T-helper 9 cell (primary cell): ENCODE results near the gene IL1RL2.

Experiments used
- DNase-seq: peaks from one replicate; pipeline ENCODE4 v3.0.0-alpha.2; 2020
- total RNA-seq, 2 donors: gene quantifications; one replicate each; lab custom pipeline; 2026; lab: John Stamatoyannopoulos, UW

Gene IL1RL2
- 0 to 0.63 reads per million in 2 donors for total RNA-seq

GRCh38 chr2:102186791-102187495 is at the start of gene IL1RL2:
Gene IL1RL2, plus strand, starts transcription at chr2:102187023. Its CDS starts 845 bp downstream, at chr2:102187868.
- DNase-seq: no peak

DNA sequence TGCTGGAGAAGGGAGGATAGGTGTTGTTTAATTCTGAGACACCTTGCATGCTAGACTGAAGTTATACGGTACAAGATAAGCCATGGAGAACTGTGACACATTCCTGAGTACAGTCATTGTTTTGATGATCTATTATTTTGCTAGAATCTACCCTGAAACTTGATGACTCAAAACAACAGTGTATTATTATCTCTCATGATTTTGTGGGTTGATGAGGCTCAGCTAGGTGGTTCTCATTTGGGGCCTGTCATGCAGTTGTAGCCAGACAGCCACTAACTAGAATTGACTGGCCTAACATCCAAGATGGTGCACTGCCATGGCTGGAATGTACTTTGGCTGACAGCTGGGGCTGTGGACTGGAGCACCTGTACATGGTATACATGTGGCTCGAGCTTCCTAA is 49.7 kb upstream of the IL1RL2 start:
- no peak for DNase-seq

GRCh38 chr2:102138331-102138730 is 48.5 kb upstream of the IL1RL2 start:
- DNase-seq: no peak

- DNase-seq: no peak
These were observed 47.0 kb upstream of the IL1RL2 start for GRCh38 chr2:102139851-102140250.

- DNase-seq: no peak
These were observed 46.4 kb upstream of the IL1RL2 start for GRCh38 chr2:102140377-102140776.

DNA sequence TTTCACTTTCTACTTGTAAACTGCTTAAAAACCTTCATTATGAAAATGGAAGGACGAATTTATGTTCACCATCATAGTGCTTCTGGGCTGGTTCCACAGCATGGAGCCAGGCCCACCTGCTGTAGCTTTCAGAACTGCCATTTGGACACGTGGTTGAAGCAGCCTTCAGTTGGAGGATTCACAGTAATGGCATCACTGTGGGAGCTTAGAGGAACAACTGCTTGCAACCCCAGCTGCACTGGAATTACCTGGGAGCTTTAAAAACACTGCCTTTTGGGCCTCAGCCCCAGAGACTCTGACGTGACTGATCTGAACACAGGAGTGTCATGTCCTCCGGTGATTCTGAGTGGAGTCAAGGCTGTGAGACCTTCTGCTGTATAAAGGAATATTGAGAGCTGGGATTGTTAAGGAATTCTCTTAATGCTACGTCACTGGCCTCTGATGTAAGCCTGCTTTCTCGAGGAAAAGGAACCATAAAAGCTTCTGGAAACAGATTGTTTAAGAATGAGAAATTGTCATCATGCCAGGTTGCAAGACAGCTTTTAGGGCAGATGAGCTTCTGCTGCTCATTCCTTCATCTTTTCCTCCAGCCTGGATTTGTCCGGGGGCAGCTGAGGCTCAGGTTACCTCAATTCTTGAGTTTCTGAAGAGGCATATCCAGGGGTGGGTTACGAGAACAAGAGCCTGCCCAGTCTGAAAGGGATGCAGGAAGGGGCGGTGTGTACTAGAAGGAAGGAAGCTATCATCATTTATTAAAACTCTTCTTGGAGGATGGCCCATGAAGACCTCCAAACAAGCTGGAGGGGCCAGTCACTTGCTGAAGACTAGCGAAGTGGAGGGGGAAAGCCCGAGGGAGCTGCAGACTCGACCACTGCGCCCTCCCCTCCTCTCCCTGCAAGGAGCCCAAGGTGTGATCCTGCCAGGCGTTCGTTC is 45.5 kb upstream of the IL1RL2 start:
- DNase-seq: no peak

DNA sequence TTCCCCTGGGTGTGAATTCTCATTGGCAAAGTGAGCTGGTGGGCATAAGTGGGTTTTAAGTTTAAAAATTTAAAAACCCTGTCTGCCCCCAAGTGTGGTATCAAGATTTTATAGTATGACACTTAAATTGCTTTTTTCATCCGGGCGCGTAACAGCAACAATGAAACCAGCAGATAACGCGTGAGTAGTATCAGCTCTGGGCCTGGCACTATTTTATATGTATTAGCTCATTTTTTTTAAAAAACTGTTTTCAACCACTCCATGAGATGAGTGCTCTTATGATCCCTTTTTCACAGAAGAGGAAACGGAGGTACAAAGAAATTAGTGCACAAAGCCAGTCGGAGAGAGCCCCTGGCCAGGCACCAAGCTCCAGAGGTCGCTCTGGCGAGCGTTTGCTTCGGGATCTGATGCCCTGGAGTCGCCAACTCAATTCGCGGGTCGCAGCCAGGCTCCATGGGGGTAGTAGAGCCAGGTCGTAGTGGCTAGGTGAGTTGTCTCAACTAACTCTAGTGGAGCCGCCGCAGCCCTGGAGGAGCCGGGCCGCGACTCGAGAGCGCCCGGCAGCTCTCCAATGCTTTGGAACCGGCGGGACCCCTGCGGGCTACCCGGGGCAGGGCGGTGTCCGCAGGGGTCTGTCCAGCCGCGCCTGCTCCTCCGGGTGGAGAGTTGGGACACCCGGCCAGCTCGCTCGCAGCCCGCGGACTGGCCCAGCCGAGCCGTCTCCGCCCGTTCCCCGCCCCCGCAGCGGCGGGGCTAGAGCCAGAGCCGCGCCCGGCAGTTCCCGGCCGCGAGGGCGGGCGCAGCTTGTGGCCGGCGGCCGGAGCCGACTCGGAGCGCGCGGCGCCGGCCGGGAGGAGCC is 44.6 kb upstream of the IL1RL2 start, which contains the start of gene IL1R1:
IL1R1 (plus strand) TSS at position 777 of the 859 bp plus-strand sequence. CDS start 14,979 bp downstream, outside the sequence.
- DNase-seq: no peak

- no peak for DNase-seq
These were observed 43.9 kb upstream of the IL1RL2 start for GRCh38 chr2:102142829-102143449.

DNA sequence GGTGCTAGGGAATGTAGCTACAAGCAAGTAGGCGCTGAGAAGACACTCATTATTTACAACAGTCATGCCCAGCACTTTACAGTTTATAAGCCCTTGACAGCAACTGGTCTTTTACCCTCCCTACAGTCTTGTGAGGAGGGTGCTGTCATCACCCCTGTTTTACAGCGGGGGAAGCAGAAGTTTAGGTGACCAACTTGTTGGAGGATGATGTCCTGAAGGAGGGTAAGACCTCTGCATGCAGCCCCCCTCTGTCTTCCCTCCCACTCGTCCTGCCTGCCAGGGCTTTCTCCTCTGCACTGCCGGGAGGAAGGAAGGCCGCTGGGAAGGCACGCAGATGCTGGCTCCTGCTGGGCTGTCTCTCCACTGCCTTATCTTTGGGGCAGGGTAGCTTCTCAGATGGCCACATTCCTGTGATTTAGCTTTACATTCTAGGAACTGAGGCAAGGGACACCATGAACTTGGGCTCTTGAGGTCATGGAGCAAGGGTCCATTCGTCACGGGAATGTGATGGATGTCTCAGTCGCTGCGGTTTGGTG is 43.3 kb upstream of the IL1RL2 start:
- DNase-seq: no peak

DNA sequence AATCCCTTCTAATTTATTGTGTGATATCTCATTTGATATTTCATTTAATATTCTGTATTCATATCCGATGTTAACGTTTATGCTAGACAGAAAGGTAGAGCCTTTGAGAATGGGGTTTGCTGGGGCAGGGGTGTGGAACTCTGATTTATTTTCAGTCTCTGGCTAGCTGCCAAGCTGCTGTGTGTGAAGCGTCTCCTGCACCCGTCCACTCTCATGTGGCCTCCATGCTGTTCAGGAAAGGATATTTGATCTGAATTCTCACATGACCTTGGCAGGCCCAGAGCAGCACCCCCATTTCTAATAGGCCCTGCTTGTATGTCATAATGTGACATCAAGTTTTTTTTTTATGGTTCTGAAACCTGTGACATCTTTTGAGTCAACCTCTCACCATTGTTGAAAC is 42.7 kb upstream of the IL1RL2 start:
- DNase-seq: no peak

DNA sequence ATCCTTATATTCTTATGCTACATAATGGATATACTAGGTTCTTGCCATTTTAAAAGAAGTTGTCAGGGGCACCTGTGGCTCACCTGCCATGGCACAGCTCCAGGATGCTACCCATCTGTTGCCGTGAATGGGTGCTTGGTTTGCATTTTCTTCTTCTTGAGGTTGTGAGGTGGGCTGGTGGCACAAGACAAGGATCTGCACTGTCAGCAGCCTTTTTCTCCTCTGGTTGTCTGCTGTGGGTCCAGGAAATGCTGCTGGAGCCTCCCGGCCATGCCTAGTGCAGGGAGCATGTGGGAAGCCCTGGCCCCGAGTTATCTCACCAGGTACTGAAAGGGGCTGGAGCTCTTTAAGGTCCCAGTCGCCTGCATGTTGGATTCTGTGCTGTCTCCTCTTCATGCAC is 41.7 kb upstream of the IL1RL2 start:
- no peak for DNase-seq

- no peak for DNase-seq
These were observed 40.9 kb upstream of the IL1RL2 start for GRCh38 chr2:102145934-102146333.

- DNase-seq: no peak
These were observed 38.9 kb upstream of the IL1RL2 start for GRCh38 chr2:102147935-102148334.

DNA sequence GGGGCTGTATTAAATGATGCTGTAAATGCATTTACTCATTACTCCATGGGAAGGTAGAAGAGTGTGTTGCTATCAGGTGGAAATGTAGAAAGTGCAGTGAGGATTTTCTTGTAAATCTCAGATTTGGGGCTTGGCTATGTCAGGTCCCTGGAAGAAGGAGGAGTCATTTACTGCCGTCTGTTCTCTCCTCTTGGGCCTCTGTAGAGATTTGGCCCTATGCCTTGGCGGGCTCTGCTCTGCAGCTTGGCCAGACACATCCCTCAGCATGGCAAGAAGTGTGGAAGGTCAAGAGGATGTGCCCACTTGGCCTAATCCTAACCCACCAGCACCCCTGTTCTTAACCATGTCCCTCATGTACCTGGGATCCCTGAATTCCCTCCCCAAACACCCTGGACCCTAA is 37.6 kb upstream of the IL1RL2 start:
- no peak for DNase-seq

- DNase-seq: no peak
These were observed 37.0 kb upstream of the IL1RL2 start for GRCh38 chr2:102149644-102150455.

DNA sequence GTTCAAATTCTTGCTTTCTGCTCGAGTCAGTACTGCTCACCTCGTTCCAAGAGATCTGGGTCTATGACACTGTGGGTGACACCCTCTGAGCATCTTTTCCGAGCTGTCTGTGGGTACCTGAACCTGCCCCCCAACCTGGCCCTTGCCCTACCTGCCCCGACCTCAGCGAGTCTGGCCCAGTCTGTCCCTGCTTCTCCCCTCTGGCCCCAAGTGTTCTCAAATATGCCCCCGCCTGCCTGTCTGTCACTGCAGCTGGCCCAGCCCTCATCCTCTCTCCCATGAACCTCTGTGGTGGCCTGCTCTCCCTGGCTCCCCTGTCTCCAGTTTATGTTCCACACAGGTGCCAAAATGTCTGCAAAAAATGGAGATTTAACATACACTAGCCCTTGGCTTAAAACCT is 32.5 kb upstream of the IL1RL2 start:
- no peak for DNase-seq

GRCh38 chr2:102154946-102155702 is 31.7 kb upstream of the IL1RL2 start:
- no peak for DNase-seq

DNA sequence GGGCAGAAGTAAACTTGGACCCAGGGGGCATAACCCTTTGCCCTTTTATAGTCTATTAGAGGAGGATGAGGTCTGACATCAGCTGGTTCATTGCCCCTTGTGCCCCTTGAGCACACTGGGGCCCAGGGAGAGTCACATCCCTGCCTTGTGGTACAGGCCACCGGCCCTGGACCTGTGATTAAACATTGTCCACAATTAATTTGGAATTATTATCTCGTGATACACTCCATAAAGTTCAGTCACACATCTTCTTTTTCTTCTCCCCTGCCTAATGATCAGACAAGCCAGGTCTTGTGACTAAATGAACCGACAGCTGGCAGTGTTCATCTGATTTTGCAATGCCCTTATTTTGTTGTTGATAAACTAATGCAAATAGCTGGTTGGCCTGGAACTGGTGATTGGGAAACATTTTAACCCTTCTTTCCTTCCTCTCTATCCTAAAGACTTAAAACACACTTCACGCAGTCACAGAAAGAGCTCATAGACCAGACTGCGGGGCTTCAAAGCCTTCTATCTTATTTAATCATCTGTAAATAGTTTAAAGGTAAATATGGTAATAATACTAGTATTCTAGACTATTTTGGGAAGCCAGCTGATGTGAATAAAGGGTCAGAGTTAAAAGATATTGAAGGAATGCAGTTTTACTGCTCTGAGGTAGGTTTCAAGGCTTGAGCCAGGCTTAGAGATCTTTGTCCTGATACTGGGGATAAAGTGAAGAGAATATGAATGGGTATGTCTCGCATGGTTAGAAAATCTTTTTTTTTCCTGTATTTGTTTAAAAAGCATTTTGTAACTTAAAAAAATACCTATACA is 30.9 kb upstream of the IL1RL2 start:
- DNase-seq: no peak

DNA sequence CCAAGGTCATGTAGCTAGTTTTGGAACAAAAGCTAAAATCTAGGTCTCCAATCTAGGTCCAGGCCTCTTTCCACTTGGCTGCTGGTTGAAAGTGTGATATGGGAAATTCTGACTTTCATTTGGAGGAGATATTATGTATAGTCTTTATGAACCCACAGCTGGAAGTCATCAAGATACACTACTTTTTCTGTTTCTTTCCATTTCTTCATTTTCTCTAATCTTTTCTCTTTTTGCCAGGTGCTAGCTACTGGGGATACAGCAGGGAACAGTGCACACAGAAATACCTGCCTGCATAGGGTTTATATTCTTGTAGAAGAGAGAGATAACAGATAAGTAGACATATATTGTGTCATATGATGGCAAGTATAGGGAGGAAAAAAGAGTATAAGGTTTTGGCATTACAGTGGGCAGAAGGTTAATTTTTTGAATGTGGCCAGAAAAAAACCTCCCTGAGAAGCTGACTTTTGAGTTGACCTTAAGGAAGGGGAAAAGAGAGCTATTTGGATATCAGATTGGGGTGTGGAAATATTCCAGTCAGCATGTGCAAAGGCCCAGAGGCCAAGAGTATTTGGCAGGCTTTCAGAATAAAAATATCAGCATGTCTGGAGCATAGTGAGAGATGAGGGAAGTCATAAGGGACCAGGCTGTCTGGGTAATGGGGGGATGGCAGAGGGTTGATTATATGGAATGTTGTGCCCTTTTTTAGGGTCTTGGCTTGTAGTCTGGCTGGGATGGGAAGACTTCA is 28.6 kb upstream of the IL1RL2 start:
- DNase-seq: no peak
